ENCODE measurements around the gene SLC13A2. TPM values are rescaled to one million over a fixed set of nuclear protein-coding genes. Genes with fewer than 3 reads are reported as not detected.

SLC13A2 gene
- total RNA-seq, 2 donors from 2014 or later = not detected

- Histone ChIP-seq H3K4me3 (no peak overlapping the region), H3K9me3 (no peaks in the 10 kb centered on the region), H3K27ac (no peak overlapping the region), H3K27me3 (replicated peaks; ENCODE audit: insufficient read depth) (no peaks in the 10 kb centered on the region), H3K4me1 (ENCODE audit: control insufficient read depth in 1 of 2, low read depth in 2 of 2) (no peaks in the 10 kb centered on the region), H3K36me3 (no peaks in the 10 kb centered on the region)
- DNase-seq (ENCODE audit: low spot score) (no peak), ATAC-seq (ENCODE audit: insufficient number of reproducible peaks, low FRiP score, low read depth) (no peak)
- TF ChIP-seq, protein P1, sequence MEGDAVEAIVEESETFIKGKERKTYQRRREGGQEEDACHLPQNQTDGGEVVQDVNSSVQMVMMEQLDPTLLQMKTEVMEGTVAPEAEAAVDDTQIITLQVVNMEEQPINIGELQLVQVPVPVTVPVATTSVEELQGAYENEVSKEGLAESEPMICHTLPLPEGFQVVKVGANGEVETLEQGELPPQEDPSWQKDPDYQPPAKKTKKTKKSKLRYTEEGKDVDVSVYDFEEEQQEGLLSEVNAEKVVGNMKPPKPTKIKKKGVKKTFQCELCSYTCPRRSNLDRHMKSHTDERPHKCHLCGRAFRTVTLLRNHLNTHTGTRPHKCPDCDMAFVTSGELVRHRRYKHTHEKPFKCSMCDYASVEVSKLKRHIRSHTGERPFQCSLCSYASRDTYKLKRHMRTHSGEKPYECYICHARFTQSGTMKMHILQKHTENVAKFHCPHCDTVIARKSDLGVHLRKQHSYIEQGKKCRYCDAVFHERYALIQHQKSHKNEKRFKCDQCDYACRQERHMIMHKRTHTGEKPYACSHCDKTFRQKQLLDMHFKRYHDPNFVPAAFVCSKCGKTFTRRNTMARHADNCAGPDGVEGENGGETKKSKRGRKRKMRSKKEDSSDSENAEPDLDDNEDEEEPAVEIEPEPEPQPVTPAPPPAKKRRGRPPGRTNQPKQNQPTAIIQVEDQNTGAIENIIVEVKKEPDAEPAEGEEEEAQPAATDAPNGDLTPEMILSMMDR (IDR thresholded peaks at IDR 0.05) = no peak
Observed at GRCh38 chr17:28478712-28479615, 5.5 kb downstream of the SLC13A2 start.

DNA sequence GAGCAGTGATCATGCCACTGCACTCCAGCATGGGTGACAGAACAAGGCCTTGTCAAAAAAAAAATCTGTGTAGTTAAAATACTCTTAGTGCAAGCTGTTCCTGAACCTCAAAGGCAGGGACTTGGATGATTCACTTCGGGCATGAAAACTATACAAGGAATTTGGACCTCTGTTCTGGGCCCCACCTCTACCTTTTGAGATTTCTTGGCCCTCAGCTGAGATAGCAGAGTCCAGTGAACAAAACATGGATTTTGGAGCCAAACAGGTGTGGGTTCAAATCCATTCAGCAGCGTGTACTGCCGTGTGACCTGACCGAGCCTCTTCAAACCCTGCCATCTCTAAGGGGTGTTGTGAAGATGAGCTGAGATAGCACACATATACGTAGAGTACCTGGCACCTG, 6.8 kb downstream of the SLC13A2 start:
- no peak for ATAC-seq (ENCODE audit: insufficient number of reproducible peaks, low FRiP score, low read depth)

GRCh38 chr17:28480799-28481571, 7.5 kb downstream of the SLC13A2 start:
- ATAC-seq (ENCODE audit: insufficient number of reproducible peaks, low FRiP score, low read depth) (no peak), DNase-seq (ENCODE audit: low spot score) (no peak)
- H3K9me3 ChIP-seq = no peaks in the 10 kb centered on the region
- no peak overlapping the region for H3K27ac ChIP-seq
- H3K4me1 ChIP-seq (ENCODE audit: control insufficient read depth in 1 of 2, low read depth in 2 of 2) = no peaks in the 10 kb centered on the region
- H3K4me3 ChIP-seq = no peak overlapping the region
- TF ChIP-seq, protein P1 (IDR thresholded peaks at IDR 0.05) = no peak
- no peaks in the 10 kb centered on the region for H3K27me3 ChIP-seq (replicated peaks; ENCODE audit: insufficient read depth)
- H3K36me3 ChIP-seq = no peaks in the 10 kb centered on the region

More for the DNA sequence above, 6.8 kb downstream of the SLC13A2 start:
- no peaks in the 10 kb centered on the region for H3K27me3 ChIP-seq (replicated peaks; ENCODE audit: insufficient read depth)
- DNase-seq (ENCODE audit: low spot score) = no peak
- no peak overlapping the region for H3K27ac ChIP-seq
- no peaks in the 10 kb centered on the region for H3K9me3 ChIP-seq
- no peak overlapping the region for H3K4me3 ChIP-seq
- H3K4me1 ChIP-seq (ENCODE audit: control insufficient read depth in 1 of 2, low read depth in 2 of 2) = no peaks in the 10 kb centered on the region
- H3K36me3 ChIP-seq = no peaks in the 10 kb centered on the region
- TF ChIP-seq, protein P1 (IDR thresholded peaks at IDR 0.05) = no peak

DNA sequence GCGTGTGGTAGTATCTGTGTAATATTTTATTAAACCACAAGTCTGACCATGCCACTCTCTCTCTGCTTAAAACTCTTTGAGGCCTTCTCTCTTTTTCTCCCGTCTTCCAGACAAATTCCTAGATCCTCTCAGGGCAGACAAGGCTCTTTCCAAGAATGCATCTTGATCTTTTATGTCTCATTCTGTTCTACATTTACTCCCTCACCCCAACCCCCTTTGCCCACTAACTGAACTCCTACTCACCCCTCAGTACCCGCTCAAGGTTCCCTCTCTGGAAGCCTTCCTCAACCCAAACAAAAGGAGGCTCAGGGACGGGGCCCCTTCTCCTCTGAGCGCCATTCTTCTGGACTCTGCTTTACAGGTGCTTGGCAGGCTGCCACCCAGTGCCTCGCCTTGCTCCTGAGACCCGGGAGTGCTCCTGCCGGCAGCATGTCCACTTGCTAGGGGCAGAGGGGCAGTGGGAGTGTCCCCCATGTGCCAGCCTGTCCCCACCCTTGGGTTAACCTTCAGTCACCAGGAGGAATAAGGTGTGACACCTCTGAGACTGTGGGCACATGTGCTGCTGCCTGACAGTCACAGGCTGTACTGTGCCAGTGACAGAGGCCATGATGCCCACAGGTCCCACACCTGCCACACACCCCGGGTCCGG, 9.2 kb downstream of the SLC13A2 start:
- DNase-seq (ENCODE audit: low spot score) = no peak
- TF ChIP-seq, protein P1 (IDR thresholded peaks at IDR 0.05) = no peak
- no peak for ATAC-seq (ENCODE audit: insufficient number of reproducible peaks, low FRiP score, low read depth)

GRCh38 chr17:28484296-28484695, 10.9 kb downstream of the SLC13A2 start:
- Histone ChIP-seq H3K4me3 (no peak overlapping the region), H3K36me3 (no peaks in the 10 kb centered on the region), H3K27ac (no peak overlapping the region), H3K27me3 (replicated peaks; ENCODE audit: insufficient read depth) (no peaks in the 10 kb centered on the region), H3K9me3 (no peaks in the 10 kb centered on the region), H3K4me1 (ENCODE audit: control insufficient read depth in 1 of 2, low read depth in 2 of 2) (no peaks in the 10 kb centered on the region)
- TF ChIP-seq, protein P1 (IDR thresholded peaks at IDR 0.05) = no peak
- ATAC-seq (ENCODE audit: insufficient number of reproducible peaks, low FRiP score, low read depth) = no peak
- no peak for DNase-seq (ENCODE audit: low spot score)

More for the DNA sequence above, 9.2 kb downstream of the SLC13A2 start:
- H3K9me3 ChIP-seq = no peaks in the 10 kb centered on the region
- H3K4me3 ChIP-seq = no peak overlapping the region
- H3K4me1 ChIP-seq (ENCODE audit: control insufficient read depth in 1 of 2, low read depth in 2 of 2) = no peaks in the 10 kb centered on the region
- H3K27me3 ChIP-seq (replicated peaks; ENCODE audit: insufficient read depth) = no peaks in the 10 kb centered on the region
- no peak overlapping the region for H3K27ac ChIP-seq
- no peaks in the 10 kb centered on the region for H3K36me3 ChIP-seq
